HT1080 (cell line): Measurements from ENCODE around the gene CHST15. TPM values are rescaled to one million over a fixed set of nuclear protein-coding genes. Genes with fewer than 3 reads are reported as not detected.
"Not testable (repeated sequence)": the region's sequence is repeated elsewhere in the genome, so short reads cannot be mapped to it uniquely, and the experiment has no call there.

ENCODE experiments used
- DNase-seq: peaks from one replicate; pipeline ENCODE4 v3.0.0-alpha.2; 2015; ENCODE audit warnings: low read depth
- total RNA-seq: library from RNA; depleted of rRNA; stranded (reverse); fragments of >200 nt; shearing (Covaris generic); gene quantifications from 2 replicates; pipeline ENCODE4 v1.2.3, GENCODE V29; 2014

The CHST15 gene
- total RNA-seq, 1 experiment from 2014 or later = 19.2 TPM

GRCh38 chr10:124047427-124048152 lies 45.8 kb downstream of the CHST15 start:
- DNase-seq = no peak

DNA sequence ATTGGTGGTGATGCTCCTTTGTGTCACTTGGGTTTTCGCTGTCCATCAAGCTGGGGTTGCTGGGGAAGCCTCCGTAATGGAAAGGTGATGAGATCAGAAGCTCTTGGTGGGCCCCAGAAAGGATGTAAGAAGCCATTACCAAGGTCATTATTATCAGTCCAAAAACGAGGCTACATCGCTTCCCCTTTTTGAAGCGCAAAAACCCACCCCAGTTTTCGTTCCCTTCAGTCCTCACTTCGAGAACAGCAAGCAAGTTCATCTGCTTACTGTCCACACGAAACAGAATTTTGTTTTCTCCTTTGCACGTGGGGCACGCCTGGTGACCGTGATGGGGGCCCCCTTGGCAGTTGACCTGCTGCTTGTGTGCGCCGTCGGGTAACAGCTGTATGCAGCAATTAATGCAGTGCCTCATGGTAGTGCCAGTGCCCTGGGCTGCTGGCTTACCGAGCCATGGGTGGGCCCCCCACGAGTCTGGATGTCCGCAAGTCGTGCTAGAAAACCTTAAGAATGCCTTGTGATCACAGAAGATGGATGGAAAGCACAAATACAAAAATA lies 47.5 kb downstream of the CHST15 start:
- DNase-seq = no peak

DNA sequence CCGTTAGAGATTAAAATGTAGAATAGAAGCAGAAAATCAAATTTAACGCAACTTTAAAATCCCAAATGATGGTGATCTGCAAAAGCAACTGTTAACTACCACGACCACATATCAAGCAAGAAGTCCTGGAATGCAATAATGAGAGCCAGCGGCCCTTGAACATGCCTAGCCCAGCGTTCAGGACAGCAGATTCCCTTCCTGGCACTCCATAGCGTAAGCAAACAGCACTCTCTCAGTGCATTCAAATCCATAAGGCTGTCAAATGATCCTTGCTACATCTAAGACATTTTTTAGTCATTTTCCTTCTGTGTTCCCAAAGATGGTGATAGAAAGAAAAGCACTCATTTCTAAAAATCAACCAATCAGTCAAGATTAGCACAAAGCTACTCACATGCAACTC lies 48.1 kb downstream of the CHST15 start:
- DNase-seq = no peak

DNA sequence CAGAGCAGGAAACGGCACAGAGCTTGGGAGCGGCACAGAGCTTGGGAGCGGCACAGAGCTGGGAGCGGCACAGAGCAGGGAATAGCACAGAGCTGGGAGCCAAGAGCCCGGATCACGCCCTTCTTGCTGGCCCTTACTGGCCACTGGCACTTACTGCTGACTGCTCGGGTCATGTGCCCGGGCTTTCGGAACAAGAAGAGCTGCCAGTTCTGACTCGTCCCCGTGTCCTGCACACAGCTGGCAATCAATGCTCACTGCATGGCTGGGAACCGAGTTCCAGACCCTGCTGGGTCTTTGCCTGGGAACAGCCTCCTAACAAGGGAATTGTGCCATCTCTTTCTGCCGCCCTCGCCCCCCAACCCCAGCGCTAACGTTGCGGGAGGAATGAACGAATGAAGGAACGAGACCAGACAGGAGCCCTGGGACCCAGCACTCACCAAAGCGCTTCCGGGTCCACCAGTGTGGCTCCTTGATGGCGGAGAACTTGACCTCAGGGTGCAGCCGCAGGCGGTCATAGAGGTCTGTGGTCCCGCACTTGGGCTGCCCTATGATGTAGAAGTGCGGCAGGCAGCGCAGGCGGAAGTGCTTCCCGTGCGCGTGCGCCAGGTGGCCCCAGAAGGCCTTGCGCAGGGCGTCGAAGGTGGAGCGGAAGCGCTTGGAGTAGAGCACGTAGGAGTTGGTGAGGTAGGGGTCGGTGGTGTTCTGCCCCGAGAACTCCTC lies 49.1 kb downstream of the CHST15 start:
- DNase-seq = no peak

GRCh38 chr10:124043310-124044142 lies 49.9 kb downstream of the CHST15 start:
- DNase-seq = no peak

DNA sequence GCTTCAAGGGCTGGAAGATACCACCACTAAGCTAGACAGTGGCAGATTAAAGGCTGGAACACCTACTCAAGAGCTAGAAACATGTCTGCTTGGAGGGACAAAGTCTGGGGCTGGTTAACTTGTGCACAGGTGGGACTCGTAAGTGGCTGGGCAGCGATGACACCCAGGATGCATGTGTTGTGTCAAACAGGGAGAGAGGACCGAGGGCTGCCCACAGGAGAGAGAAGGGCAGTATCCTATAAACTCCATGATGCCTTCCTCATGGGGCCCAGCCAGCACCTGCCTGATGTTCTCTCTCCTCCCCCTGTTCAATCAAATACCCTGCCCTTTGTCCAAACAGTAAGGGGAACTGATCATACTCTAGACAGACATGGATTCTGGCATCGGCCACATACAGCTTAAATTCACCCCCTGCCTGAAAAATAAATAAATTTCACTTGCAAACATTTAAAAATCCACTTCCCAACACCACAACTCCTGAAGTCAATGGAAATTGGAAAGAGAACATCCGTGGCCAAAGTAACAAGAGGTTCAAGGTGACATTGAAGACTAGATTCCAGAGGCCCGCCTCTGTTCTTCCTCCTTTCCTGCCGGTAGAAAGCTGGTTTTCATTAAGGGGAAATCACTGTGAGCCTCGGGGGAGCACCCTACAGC lies 50.6 kb downstream of the CHST15 start:
- DNase-seq = no peak

GRCh38 chr10:124041675-124042445 lies 51.5 kb downstream of the CHST15 start:
- no peak for DNase-seq

DNA sequence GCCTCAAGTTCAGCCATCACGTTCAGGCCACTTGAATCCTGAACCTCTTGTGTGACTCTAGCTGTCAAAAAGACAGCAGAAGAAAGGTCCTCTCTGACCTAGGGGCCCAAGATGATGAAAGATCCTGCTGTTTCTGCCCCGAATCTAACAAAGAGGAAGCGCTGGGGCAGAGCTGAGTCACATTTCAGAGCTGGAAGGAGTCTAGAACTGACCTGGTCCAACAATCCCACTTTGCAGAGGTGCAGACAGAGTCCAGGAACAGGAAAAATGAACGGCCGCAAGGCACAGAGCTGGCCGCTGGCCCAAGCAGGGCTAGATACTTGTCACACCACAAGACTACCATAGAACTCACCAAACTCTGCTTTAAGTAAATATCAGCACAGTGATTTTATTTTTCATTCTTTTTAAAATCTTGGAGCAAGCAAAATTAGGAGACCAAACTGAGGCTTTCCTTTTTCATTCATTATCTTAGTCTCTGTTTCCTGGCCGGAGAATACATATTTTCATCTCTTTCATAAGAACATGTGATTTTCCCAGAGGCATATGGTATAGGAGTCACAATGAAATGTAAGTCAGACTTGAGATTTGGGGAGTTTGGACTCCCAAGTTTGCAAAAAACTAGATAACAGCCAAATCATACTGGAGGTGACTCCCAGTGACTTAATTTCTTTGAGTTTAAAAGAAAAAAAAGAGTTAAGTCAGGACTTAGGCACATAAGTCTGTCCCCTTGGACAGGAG lies 52.8 kb downstream of the CHST15 start:
- no peak for DNase-seq

DNA sequence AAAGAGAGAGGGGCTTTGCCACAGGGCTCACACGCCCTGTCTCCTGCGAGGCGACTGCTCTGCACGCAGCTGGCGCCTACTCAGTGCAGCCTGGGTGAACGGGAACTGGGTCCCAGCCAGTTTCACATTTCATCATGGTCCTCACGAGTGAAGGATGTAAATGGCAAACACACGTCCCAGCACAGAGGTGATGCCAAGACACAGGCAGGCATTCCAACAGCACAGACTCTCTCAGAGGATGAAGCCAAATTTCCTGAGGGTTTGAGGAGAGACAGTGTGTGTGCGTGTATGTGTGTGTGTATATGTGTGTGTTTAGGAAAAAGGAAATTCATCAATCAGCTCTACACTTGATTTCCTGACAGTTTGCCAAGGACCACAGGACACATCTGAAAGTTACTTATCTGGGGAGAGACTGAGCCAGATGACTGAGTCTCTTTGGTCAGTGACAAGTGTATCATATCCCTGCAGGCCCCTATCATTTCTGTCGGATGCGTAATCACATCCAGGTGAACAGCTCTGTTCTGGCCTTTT lies 53.9 kb downstream of the CHST15 start:
- DNase-seq = no peak

DNA sequence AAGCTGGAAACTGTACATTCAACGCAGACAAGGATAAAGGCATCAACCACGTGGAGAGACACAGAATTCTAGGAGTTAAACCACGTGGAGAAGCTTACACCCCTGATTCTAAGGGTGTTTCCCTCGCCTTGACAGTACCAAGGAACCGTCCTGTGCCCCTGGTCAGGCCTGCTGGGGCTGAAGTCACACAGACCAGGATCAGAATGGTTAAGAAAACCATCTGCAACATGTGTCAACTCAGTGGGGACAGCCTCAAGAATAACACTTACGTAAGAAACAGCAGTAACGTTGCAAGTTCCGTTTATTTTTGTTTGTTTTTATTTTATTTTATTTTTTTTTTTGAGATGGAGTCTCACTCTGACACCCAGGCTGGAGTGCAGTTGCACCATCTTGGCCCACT lies 55.6 kb downstream of the CHST15 start:
- DNase-seq = no peak

DNA sequence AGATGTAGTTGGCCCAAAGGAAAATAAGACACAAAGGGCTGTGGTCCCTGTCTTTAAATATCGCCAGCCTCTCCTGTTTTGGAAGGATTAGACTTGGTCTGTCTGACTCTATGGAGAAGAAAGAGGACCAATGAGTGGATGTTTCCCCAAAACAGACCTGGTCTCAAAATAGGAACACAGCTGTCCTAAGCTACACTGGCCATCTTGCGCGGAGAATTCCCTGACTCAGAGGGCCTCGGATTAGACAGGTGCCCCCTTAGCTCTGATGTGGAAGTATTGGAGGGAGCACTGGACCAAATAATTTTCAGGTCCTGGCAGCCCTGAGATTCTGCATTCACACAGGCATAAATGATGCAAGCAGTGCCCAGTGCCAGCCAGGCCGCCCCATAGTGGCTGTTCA lies 56.1 kb downstream of the CHST15 start:
- DNase-seq = no peak

GRCh38 chr10:124036746-124037145 lies 56.7 kb downstream of the CHST15 start:
- DNase-seq = no peak

DNA sequence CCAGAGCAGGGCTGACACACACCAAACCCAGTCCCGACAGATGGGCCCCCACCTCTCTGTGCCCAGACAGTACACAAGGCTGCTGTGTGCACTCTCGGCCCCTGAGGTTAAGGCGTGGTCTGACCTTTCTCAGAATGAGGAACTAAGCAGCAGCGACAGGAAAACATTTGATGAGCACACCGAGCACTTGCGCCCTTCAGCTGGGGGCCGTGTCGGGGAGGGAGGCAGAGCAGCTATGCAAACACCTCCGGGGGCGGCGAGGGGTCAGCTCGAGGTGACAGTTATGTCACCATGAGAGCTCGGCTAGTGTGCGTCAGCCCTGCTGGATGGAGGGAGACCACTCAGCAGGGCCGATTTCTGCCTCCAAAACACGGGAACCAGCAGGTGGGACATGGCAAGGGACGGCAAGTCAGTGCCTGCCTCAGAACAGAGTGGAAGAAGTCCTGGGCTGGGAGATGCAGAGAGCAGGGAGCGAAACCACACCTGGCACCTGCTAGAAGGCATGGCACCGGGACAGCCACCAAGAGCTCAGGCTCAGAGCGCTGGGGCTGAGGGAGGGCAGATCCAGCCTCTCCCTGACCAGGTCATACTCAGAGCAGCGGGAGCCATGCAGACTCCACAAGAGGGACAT lies 57.4 kb downstream of the CHST15 start:
- DNase-seq = no peak

DNA sequence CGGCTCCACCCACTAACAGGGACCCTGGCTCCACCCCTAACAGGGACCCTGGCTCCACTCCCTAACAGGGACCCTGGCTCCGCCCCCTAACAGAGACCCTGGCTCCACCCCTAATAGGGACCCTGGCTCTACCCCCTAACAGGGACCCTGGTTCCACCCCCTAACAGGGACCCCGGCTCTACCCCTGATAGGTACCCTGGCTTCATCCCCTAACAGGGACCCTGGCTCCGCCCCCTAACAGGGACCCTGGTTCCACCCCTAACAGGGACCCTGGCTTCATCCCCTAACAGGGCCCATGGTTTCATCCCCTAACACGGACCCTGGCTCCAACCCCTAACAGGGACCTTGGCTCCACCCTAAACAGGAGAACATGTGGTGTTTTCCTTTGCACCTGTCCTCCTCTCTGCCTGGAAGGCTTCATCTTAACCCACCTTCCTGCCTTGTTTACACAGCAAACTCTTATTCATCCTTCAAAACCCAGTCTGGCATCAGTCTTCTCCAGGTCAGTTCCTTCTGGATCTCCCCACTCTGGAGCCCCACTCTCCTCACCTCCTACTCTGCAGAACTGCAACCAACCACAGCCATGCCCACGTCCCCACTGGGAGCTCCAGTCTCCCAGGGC lies 58.0 kb downstream of the CHST15 start:
- DNase-seq = no peak

DNA sequence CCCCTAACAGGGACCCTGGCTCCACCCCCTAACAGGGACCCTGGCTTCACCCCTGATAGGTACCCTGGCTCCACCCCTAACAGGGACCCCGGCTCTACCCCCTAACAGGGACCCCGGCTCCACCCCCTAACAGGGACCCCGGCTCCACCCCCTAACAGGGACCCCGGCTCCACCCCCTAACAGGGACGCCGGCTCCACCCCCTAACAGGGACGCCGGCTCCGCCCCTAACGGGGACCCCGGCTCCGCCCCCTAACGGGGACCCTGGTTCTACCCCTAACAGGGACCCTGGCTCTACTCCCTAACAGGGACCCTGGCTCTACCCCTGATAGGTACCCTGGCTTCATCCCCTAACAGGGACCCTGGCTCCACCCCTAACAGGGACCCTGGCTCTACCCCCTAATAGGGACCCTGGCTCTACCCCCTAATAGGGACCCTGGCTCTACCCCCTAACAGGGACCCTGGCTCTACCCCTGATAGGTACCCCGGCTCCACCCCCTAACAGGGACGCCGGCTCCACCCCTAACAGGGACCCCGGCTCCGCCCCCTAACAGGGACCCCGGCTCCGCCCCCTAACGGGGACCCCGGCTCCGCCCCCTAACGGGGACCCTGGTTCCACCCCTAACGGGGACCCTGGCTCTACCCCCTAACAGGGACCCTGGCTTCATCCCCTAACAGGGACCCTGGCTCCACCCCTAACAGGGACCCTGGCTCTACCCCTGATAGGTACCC lies 58.7 kb downstream of the CHST15 start:
- DNase-seq = not testable (repeated sequence)

GRCh38 chr10:124033887-124034218 lies 59.5 kb downstream of the CHST15 start:
- DNase-seq = no peak

DNA sequence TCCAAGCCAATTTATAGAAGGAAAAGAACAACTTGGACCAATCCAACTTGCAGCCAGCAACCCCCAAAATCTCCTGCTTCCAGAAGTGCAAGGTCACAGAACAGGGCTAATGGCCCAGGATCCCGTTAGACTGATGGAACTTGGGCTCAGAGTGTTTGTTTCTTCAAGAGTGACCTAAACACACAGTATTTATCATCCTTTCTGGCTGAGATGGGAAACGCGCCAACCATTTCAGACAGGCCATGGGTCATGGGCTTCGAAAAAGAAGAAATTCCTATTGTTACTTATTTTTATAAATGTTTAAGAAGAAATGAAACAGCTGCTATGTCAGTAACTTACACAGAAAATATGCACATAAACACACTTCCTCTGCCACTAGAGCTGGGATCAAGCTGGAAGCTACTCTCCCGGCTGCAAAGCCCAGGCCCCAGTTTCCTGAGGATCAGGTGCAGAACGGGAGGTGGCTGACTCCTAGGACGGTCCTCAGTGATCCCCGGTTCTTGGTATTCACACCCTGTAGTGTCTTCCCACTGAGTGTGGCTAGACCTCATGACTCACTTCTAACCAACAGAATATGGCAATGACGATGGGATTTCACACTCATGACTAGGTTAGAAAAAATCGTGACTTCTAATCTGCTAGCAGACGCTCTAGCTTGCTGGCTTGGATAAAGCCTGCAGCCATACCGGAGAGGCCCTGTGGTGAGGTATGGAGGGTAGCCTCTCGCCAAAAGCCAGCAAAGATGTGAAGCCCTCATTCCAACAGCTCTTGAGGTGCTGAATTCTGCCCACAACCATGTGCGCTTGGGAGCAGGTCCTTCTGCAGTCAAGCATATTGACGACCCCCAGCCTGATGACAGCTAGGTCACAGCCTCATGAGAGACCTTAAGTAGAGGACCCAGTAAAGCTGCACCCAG lies 60.2 kb downstream of the CHST15 start:
- DNase-seq = peak; percentile 78
